Inflammatory macrophage treated with lipopolysaccharide for 1 hour (primary cell): ENCODE results near the gene C7orf25.

Source experiments
- DNase-seq, 2 donors: peaks; one replicate each; pipeline ENCODE4 v3.0.0-alpha.2; 2020 to 2022

C7orf25 gene

GRCh38 chr7:42911454-42912447 is at the start of gene C7orf25:
Gene C7orf25 (minus strand): TSS chr7:42912070. CDS start chr7:42910900, 1,170 bp downstream.
- peak; percentile 87 to 93 for DNase-seq

- DNase-seq: peak; percentile 6 to 47
Measured at GRCh38 chr7:42961170-42961569, 49.3 kb upstream of the C7orf25 start.

- DNase-seq: peak in 1 of 2 donors; percentile 29
Measured at GRCh38 chr7:42960762-42961161, 48.9 kb upstream of the C7orf25 start.

- DNase-seq: no peak
Measured at GRCh38 chr7:42959549-42959948, 47.7 kb upstream of the C7orf25 start.

DNA sequence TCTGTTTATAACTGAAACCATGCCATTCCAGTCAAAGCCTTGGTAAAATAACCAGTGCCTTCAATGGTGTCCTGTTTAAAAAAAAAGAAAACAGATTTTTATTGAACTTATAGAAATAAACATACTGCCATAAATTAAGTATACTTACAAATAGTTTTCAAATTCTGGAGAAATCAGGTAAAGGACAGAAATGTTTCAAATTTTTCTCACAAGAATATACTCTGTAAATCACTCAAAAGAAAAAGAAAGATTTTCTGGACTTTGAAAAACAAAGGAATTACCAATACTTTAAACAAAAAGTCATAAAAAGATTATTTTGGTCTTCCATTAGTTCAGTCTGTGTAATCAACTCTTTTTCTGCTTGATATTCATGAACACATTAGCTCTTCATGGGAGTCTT is 44.2 kb upstream of the C7orf25 start:
- no peak for DNase-seq

- DNase-seq: peak; percentile 66 to 87
Measured at GRCh38 chr7:42953994-42954393, 42.1 kb upstream of the C7orf25 start.

DNA sequence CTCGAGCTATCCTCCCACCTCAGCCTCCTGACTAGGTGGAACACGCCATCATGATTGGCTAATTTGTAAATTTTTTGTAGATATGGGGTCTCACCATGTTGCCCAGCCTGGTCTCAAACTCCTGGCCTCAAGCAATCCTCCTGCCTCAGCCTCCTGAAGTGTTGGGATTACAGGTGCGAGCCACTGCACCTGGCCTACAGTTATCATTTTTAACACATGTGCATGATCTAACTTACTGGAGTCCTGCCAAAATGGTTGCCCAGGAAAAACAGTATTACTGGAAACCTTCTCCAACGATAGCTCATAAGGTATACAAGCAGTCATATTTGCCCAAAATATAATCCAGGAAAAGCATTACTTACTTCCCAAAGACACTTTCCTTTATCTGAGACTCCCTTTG is 40.5 kb upstream of the C7orf25 start:
- no peak for DNase-seq

GRCh38 chr7:42950417-42950816 is 38.5 kb upstream of the C7orf25 start:
- DNase-seq: no peak

DNA sequence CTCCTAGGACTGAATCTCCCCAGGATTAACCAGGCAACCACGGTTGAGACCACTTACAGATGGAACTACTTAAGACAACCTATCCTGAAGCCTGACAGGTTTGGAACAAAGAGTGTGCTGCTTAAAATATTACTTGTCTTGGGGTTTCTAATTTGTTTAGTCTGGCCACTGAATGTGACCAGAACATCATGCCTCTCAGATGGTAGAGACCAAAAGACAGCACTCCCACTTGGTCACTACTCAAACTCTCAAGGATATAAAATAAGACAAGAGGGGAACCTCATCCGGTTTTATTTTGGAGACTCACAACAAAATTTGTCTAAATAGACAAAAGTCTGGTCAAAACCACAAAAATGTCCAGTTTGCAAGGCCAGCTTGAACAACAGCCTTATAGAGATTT is 35.7 kb upstream of the C7orf25 start:
- no peak for DNase-seq

GRCh38 chr7:42946627-42946950 is 34.7 kb upstream of the C7orf25 start:
- DNase-seq: peak; percentile 36 to 65

DNA sequence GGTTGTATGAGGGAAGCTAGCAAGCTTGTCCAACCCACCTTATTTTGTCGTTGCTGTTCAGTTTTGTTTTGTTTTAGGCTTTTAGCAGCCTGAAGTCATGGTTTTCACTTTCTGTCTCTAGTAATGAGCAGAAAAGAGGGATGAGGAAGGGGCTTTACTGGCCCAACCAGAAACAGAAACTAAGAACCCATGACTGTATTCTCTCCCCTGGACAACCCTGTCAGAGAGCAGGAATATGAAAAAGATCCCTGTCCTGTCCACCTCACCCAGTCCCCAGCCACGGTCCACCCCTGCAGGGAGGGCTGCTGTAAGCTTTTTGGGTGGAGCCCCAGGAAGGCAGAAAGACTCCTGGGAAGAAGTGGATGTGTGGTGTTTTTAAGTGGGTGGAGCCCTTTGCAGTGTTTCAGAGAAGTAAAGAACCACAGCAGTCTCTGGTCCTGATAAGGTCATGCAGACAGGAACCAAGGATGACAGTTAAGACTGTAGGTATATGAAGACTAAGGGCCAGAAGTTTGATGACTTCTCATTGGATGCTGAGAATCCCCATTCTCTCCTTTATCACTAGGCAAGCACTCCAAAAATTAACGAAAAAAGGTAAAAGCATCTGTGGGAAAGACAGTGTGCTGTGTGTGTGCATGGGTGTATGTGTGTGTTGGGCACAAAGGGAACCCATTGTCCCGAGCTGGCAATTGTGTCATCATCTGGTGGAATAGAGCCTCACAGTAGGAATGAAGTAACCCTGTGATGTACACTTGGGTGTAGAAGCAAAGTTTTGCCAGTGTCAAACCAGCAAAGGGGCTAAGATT is 34.2 kb upstream of the C7orf25 start:
- DNase-seq: peak; percentile 20 to 55

- peak; percentile 60 to 91 for DNase-seq
Measured at GRCh38 chr7:42940985-42941847, 29.3 kb upstream of the C7orf25 start.

DNA sequence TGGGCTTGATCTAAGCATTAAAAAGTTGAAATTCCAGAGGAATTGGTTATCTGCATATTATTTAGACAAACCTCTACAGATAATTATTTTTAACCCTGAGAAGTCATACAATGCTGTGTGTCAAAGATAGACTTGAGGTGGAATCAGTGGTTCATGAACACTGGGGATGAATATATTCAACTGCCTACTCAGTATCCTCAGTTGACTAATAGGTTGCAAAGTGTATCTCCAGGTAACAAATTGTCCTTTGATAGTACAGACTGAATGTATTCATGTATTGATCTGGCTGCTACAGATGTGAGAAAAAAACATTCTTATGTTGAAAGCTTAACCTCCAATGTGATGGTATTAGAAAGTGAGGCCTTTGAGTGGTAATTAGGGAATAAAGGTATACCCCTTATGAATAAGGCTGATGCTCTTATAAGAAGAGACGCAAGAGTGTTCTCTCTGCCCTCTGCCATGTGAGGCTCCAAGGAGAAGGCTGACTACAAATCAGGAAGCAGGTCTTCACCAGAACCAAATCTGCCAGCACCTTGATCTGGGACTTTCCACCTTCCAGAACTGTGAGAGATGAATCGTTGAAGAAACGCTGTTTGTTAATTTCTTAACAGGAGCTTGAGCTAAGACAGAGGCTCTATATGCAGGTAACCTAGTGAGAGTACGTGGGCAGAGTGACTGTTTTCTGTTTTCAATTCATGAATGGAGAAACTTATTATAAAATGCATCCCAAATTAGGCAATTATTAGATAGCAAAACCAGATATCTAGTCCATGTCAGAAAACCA is 27.8 kb upstream of the C7orf25 start:
- DNase-seq: no peak

GRCh38 chr7:42935861-42936260 is 24.0 kb upstream of the C7orf25 start:
- no peak for DNase-seq

DNA sequence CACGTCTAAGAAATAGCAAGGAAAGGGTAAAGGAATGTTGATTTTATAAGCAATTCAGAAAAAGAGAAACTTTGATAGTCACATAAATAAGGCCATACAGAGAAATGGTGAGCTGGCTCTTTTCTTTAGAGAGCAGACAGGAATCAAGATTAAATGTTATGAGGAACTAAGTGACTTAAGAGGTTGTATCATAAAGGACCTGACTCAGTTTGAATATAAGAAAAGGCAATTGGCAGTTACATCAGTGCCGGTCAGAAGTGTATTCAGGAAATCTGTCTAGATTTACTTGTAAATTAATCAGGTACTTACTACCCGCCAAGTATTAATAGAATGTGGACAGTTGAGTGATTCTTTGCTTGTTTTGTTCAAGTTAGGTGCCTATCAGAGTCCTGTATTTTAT is 22.4 kb upstream of the C7orf25 start:
- peak in 1 of 2 donors; percentile 25 for DNase-seq

DNA sequence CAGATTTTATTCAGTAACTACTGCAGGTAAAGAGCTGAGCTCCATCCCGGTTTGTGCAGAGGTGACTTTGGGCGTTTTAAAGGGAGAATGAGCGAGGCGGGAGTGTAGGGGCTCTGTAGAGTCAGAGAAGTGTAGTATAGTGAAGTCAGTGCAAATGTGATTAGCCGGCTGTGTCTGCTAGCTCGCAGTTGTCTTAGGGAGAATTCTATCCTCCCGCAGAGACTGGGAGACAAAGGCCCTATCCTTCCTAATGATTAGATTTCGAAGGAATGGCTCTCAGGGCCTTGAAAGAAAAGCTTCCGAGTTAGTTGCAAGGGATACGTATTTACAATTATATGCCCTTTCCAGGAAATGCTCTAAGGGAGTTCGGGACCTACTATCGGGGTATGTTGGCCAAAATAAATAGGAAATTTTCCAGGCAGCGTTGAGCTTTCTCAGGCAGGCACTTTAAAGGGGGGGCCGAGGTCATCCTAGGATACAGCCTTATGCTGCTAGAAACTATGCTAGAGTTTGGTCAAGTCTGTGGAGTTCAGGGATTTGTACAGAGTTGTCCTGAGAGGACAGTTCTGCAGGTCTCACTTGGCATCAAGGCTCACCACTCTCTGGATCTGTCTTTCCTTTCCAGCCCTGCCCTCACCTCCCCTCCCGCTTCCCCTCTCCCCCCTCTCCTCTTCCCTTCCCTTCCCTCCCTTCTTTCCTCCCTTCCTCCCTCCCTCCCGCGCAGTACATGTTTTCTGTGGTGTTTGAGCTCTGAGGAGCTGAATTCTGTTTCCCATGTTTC is 21.1 kb upstream of the C7orf25 start:
- DNase-seq: peak in 1 of 2 donors; percentile 9

GRCh38 chr7:42931834-42932651 is 20.2 kb upstream of the C7orf25 start, which contains the start of the genes MRPL32 and PSMA2:
Gene MRPL32 (plus strand): TSS chr7:42932376. CDS start chr7:42932387, 11 bp downstream.
Gene PSMA2 (minus strand): TSS chr7:42932174. CDS start chr7:42932158, 16 bp downstream.
- peak; percentile 98 for DNase-seq

GRCh38 chr7:42931447-42931833 is 19.6 kb upstream of the C7orf25 start:
- peak; percentile 31 to 49 for DNase-seq

DNA sequence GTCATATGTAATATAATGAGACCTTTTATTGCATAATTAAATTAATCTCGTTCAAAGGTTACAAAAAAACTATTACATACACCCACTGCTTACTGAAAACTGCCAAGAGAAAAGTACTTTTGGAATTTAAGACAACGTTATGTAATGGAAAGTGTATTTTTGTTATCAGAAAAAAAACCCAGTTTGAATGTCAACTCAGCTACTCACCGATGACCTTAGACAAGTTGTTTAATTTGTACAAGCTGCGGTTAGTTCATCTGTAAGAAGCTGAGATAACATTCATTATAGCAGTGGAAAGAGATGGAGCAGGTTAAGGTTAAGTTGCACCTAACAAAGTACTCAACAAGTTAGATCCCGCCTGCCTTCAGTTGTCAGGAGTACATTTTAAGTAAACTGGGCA is 19.0 kb upstream of the C7orf25 start:
- no peak for DNase-seq

DNA sequence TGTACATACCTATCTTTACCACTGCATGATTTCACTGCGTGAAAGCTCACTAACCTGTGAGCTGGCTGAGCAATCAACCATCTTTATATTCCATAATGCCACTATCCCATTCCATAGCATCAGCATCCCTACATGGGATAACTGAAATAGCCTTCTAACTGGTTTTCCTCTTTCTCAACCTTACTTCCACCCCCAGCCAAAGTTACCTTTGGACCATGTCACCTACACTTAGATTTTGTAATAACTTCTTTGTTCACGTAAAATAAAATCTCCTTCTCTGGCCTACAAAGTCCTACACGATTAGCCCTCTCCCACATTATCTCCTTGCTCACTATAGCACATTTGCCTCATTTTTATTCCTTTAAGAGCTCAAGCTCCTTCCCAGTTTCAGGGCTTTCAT is 17.6 kb upstream of the C7orf25 start:
- DNase-seq: no peak
